ENCODE data around the gene CD300H.
"Not testable (repeated sequence)": the region's sequence is repeated elsewhere in the genome, so short reads cannot be mapped to it uniquely, and the experiment has no call there.

CD300H gene

GRCh38 chr17:74584292-74585060 lies 17.2 kb upstream of the CD300H start:
- no peak for DNase-seq

GRCh38 chr17:74582633-74583032 lies 15.3 kb upstream of the CD300H start:
- DNase-seq: no peak

DNA sequence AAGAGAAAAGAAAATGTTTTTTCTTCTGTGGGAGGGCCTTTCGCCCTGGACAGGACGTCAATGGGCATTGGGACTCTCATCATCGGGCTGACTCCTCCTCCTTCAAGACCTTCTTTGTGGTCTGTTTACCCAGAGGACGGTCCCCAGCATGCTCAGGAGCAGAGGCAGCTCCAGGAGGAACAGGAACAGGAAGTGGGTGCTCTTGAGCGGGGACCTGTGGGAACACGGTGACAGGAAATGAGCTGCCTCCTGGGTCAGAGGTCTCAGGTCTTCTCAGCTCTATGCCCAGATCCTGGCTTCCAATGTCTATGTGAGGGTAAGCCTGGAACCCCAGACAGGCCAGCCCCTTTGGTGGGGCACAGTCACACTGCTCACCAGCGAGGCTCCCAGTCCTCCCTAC lies 12.6 kb upstream of the CD300H start:
- no peak for DNase-seq

DNA sequence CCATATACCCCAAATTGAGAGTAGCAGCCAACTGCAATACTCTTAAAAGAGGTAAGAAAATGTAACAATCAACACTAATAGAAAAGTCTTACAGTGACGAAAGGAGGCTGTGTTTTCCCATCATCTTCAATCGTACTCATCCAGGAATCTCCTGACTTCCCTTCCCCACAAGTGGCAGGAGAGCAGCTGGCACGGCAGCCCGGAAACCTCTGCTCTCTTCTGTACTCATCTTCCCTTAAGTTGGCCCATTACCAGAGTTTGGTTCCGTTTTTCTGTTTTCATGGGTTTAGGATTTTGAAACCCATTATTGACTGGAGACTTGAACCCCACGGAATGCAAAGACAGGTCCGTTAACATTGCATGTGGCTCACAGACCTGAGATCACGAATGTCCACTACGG lies 11.7 kb upstream of the CD300H start:
- no peak for DNase-seq

- DNase-seq: no peak
These were observed 7.3 kb upstream of the CD300H start for GRCh38 chr17:74574489-74575142.

DNA sequence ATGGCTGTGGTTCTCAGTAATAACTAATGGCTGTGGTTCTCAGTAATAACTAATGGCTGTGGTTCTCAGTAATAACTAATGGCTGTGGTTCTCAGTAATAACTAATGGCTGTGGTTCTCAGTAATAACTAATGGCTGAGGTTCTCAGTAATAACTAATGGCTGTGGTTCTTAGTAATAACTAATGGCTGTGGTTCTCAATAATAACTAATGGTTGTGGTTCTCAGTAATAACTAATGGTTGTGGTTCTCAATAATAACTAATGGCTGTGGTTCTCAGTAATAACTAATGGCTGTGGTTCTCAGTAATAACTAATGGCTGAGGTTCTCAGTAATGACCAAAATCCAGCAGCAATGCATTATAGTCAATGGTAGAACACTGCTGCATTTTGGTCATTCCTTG lies 6.3 kb upstream of the CD300H start:
- DNase-seq: not testable (repeated sequence)

DNA sequence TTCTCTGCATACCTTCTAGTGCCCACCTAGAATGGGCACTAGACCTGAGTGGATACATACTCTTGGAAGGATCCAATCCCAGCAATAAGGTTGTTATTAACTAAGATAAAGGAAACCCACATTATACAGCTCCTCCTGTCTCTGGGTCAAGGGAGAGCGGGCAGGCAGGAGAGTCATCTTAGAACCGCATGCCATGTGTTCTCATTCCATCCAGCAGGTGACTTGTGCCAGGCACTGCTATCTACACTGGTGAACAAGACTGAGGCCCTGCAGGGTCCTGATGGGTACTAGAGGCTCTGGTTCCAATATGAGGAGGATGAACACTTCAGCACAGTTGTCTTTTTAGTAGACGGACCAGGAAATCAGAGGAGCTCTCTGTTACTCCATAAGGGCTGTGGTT lies 5.9 kb upstream of the CD300H start:
- DNase-seq: no peak

GRCh38 chr17:74571621-74572270 lies 4.4 kb upstream of the CD300H start:
- no peak for DNase-seq

DNA sequence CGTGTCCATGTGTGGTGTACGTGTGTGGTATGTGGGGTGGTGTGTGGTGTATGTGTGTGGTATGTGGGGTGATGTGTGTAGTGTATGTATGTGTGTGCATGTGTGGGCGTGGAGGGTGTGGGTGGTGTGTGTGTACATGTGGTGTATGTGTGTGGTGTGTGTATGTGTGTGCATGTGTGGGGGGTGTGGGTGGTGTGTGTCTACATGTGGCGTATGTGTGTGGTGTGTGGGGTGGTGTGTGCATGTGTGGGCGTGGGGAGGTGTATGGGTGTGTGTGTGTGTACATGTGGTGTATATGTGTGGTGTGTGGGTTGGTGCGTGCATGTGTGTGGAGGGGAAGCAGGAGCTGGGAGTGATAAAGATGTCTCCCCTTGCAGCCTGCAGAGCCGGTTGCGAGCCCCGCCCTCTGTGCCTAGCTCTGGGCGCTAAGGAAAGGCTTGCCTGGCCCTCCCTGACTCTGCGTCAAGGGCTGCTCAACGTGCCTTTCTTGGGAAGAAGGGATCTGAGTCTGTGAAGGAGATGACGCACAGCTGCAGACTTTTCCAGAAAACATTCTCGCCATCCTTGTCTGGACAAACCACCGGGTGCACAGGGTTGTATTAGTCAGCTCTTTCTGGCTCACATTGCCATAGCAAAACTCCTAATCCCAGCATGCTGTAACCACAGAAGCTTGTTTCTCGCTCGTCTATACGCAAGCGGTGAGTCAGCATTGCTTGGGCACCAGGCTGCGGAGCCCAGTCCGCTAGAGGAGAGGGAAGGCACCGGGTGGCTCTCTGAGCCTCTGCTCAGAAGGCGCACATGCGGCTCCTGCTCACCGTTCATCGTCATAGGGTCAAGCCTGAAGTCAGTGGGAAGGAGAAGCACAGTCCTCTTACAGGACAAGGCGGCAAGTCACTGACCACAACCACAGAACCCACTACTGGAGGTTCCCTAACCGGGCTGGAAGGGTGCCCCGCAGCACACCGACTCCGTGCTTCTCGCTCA lies 2.0 kb upstream of the CD300H start:
- DNase-seq: no peak

DNA sequence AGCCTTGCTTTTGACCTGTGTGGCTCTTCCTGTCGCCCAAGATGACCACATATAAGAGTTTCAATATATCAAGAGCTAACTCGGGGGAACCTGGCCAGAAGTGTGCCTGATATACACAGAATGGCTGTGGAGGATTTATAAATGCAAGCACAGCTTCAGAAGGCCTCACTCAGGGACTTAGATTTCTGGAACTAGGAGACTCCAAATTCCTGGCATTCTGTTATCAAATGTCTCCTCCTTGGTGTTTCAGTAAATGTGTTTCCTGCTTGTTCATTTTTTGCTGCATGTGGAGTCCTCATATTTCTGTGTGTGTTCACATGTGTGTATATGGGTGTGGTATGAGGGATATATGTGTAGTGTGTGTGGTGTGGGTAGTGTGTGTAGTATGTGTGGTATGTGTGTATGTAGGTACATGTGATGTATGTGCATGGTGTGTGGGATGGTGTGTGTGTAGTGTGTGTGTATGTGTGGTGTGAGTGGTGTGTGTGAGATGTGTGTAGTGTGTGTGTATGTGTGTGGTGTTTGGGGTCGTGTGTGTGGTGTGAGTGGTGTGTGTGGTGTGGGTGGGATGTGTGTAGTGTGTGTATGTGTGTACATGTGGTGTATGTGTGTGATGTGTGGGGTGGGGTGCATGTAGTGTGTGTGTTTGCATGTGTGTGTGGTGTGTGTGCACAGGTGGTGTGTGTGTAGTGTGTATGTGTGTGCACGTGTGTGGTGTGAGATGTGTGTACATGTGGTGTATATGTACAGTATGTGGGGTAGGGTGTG lies 981 bp upstream of the CD300H start:
- no peak for DNase-seq

GRCh38 chr17:74566132-74566753 lies 1.1 kb downstream of the CD300H start:
- peak; percentile 21 for DNase-seq

GRCh38 chr17:74565126-74565525 lies 2.2 kb downstream of the CD300H start:
- no peak for DNase-seq

GRCh38 chr17:74563358-74563757 lies 4.0 kb downstream of the CD300H start:
- DNase-seq: no peak

GRCh38 chr17:74561586-74561985 lies 5.7 kb downstream of the CD300H start:
- no peak for DNase-seq

GRCh38 chr17:74558882-74559519 lies 8.3 kb downstream of the CD300H start:
- DNase-seq: no peak

- not testable (repeated sequence) for DNase-seq
These were observed 8.9 kb downstream of the CD300H start for GRCh38 chr17:74558402-74558801.

DNA sequence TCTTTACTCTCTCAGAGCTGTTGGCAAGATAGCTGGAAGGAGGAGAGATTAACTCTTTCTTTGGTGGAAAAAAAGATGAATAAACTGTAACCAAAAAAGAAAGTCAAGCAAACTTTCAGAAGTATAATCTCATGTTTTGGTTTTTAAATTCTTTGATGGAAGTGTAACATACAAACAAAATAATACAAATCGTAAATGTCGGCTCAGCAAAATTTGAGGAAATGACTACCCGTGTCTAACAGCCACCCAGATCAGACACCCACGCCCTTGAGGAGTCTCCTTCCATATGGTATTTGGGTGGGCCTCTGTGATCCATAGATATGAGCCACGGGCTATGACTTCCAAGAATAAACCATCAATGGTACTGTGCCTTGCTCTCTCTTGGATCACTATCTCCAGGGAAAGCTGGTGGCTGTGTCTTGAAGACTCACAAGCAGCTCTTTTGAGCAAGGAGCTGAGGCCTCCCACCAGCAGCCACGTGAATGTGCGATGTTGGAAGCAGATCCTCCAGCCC lies 11.8 kb downstream of the CD300H start:
- DNase-seq: no peak

DNA sequence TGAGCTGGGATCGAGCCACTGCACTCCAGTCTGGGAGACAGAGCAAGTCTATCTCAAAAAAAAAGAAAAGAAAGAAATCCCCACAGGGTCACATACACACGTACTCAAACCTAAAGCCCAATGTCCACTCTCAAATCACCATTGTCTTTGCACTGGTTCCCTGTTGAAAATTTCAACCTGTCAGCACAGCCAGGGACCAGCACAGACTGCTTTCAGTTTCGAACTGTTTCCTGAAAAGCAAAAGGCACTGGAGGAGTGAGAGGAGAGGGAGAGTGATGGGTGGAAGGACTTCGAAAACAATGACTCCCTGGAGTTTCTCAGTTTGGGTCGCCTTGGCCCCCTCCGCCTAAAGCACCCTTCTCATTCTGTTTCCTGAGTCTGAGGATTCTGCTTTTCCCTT lies 12.4 kb downstream of the CD300H start:
- DNase-seq: no peak

- DNase-seq: no peak
These were observed 15.3 kb downstream of the CD300H start for GRCh38 chr17:74552037-74552436.

DNA sequence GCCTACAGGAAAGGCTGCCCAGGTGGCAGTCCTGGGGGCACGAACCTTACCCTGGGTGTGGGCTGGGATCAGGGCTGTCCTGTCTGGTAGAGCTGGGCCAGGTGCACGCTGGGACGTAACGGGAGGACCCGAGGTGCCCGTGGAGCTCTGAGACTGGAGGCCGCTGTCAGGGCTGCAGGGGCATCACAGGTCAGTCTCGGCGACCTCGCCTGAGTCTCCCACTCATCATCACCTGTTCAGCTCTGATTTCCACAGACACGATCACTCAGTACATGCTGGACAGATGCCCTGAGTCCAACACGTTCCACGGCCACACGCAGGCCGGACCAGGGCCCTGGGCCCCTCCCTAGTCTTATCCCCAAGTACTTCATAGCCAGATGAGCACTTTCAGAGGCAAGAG lies 16.7 kb downstream of the CD300H start:
- DNase-seq: no peak

DNA sequence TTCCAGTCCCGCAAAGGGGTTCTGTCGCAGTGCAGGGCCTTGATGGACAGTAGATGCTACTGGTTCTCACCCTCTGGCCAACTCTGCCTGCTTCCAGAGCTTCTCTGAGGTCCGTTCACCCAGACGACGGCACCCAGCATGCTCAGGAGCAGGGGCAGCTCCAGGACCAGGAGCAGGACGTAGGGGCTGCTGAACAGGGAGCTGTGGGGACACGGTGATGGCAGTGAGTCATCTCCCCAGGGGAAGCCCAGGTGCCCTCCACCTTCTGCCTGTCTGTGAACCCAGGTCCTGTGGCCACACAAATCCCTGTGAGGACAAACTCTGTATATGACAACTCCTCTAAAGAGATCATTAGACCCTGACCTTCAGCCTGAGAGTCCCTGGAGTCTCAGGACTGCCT lies 18.0 kb downstream of the CD300H start:
- DNase-seq: no peak

Data from activated naive CD4-positive, alpha-beta T cell treated with anti-CD3 and anti-CD28 coated beads, Interleukin-2, amount 50 U/mL, for 16 hours (primary cell).